ENCODE results near the gene SLC44A1.

SLC44A1 gene

DNA sequence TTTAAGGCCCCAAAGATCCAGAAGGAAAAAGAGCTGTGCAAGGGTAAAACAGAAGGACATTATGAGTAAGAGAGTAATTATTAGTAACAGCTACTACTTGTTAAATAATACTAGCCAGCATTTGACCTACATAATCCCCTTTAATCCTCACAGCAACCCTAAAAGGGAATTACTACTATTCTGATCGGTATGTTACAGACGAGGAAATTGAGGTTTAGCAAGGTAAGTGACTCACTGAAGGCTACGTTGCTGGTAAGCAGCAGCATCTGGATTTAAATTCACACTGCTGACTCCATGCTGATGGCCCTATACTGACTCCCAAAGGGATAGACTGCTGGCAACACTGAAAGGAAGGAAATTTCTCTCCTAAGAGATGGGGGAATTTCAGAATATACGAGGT lies 199.7 kb downstream of the SLC44A1 start:
- Histone ChIP-seq H3K4me1 (ENCODE audit: control insufficient read depth, insufficient read depth, low read length) (no peaks in the 10 kb centered on the region), H3K9ac (ENCODE audit: low read depth, low read length) (no peak overlapping the region), H3K27me3 (ENCODE audit: control insufficient read depth, insufficient read depth, low read length) (no peaks in the 10 kb centered on the region), H3K36me3 (ENCODE audit: control insufficient read depth, insufficient read depth, low read length) (no peaks in the 10 kb centered on the region), H3K4me3 (ENCODE audit: low read depth, low read length) (no peak overlapping the region), H3K9me3 (ENCODE audit: control insufficient read depth, insufficient read depth, low read length) (no peaks in the 10 kb centered on the region)

DNA sequence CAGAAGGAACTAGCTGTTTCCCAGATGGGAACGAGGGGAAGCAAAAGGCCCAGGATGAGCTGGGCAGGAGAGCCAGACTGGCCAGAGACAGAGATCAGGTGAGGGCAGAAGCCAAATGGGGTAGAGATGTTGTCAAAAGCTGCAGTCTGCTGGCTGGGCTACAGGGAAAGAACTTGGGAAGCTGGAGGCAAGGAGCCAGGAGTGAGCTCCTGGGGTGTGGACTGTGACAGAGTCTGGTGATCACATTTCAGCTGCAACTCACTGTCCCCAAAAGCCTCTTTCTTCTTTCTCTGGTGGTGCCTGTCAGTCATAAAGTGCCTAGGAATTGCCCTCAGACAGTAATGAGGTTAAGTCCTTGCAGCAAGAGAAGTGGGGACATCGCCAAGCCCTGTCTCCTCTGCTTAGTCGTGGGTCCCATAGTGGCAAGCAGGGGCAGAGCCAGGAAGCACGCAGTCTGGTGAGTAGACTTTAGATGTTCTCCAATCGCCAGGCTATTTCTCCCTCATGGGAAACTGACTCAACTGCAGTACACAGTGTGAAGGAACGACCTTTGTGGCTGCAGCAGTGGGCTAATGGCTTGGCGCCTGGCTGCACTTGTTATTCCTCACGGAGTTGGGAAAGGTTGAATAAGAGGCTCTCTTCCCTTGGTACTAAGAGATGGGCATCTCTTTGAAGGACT lies 200.9 kb downstream of the SLC44A1 start:
- no peaks in the 10 kb centered on the region for H3K9me3 ChIP-seq (ENCODE audit: control insufficient read depth, insufficient read depth, low read length)
- no peak overlapping the region for H3K9ac ChIP-seq (ENCODE audit: low read depth, low read length)
- H3K4me3 ChIP-seq (ENCODE audit: low read depth, low read length) = no peak overlapping the region
- H3K4me1 ChIP-seq (ENCODE audit: control insufficient read depth, insufficient read depth, low read length) = no peaks in the 10 kb centered on the region
- H3K36me3 ChIP-seq (ENCODE audit: control insufficient read depth, insufficient read depth, low read length) = no peaks in the 10 kb centered on the region
- H3K27me3 ChIP-seq (ENCODE audit: control insufficient read depth, insufficient read depth, low read length) = no peaks in the 10 kb centered on the region

- Histone ChIP-seq H3K36me3 (ENCODE audit: control insufficient read depth, insufficient read depth, low read length) (no peaks in the 10 kb centered on the region), H3K4me3 (ENCODE audit: low read depth, low read length) (peak overlapping the region; percentile 75), H3K4me1 (ENCODE audit: control insufficient read depth, insufficient read depth, low read length) (no peaks in the 10 kb centered on the region), H3K9me3 (ENCODE audit: control insufficient read depth, insufficient read depth, low read length) (no peaks in the 10 kb centered on the region), H3K27me3 (ENCODE audit: control insufficient read depth, insufficient read depth, low read length) (no peaks in the 10 kb centered on the region), H3K9ac (ENCODE audit: low read depth, low read length) (peak overlapping the region; percentile 26)
These were observed 202.9 kb downstream of the SLC44A1 start for GRCh38 chr9:105447386-105447813.

DNA sequence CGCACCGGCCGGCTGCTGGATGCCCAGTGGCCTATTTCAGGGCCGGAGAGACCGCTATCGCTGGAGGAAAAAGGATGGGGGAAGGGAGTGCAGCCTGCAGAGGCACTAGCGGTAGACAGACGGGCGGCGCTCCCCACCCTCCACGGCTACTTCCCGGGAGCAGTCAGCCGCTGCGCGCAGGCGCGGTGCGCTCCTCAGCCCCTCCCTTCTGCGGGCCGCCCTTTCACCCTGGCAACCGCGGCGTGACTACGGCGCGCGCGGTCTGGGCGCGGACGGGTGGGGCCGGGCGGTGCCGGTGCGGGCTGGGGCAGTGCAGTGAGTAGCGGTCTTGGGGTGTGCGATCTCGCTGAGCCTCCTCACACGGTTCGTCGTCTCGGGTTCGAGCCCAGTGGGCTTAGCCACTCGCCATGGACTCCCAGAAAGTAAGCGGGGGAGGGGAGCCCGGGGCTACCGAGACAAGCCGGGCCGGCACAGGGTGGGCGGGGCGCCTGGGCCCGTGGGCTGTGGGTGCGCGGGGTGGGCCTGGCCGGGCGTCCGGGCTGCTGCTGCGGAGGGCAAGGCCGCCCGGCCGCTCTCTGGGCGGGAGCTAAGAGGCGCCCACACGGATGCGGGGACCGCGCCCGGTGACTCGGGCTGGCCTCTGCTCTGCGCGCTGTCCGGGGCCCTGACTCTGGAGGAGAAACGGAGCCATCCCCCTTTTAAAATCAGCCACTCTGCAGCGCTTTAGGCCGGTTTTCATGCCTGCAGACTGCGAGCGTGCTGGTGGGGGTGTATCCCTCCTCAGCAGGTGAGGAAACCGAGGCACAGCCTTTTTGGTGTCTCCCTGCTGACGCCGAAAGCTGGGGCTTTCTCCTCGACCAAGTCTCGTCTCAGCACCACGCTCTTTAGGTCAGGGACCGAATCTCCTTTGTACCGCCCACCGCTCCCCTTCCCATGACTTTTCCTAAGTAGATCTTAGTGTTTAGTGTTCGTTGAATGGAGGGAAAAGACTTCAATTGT lies 203.7 kb downstream of the SLC44A1 start, which contains the start of gene FSD1L:
Gene FSD1L (plus strand): TSS at position 221 of the 999 bp plus-strand sequence. CDS start 187 bp downstream, at position 408.
- H3K9ac ChIP-seq (ENCODE audit: low read depth, low read length) = peak within 1 kb of the TSS; percentile 55
- H3K4me1 ChIP-seq (ENCODE audit: control insufficient read depth, insufficient read depth, low read length) = no peaks in the 10 kb centered on the region
- H3K27me3 ChIP-seq (ENCODE audit: control insufficient read depth, insufficient read depth, low read length) = no peaks in the 10 kb centered on the region
- peak within 1 kb of the TSS; percentile 75 for H3K4me3 ChIP-seq (ENCODE audit: low read depth, low read length)
- H3K9me3 ChIP-seq (ENCODE audit: control insufficient read depth, insufficient read depth, low read length) = no peaks in the 10 kb centered on the region
- no peaks in the 10 kb centered on the region for H3K36me3 ChIP-seq (ENCODE audit: control insufficient read depth, insufficient read depth, low read length)

- no peaks in the 10 kb centered on the region for H3K4me1 ChIP-seq (ENCODE audit: control insufficient read depth, insufficient read depth, low read length)
- H3K27me3 ChIP-seq (ENCODE audit: control insufficient read depth, insufficient read depth, low read length) = no peaks in the 10 kb centered on the region
- H3K9me3 ChIP-seq (ENCODE audit: control insufficient read depth, insufficient read depth, low read length) = no peaks in the 10 kb centered on the region
- H3K9ac ChIP-seq (ENCODE audit: low read depth, low read length) = no peak overlapping the region
- H3K36me3 ChIP-seq (ENCODE audit: control insufficient read depth, insufficient read depth, low read length) = no peaks in the 10 kb centered on the region
- H3K4me3 ChIP-seq (ENCODE audit: low read depth, low read length) = peak overlapping the region; percentile 75
These were observed 204.6 kb downstream of the SLC44A1 start for GRCh38 chr9:105449081-105449480.

- Histone ChIP-seq H3K36me3 (ENCODE audit: control insufficient read depth, insufficient read depth, low read length) (no peaks in the 10 kb centered on the region), H3K27me3 (ENCODE audit: control insufficient read depth, insufficient read depth, low read length) (no peaks in the 10 kb centered on the region), H3K4me1 (ENCODE audit: control insufficient read depth, insufficient read depth, low read length) (no peaks in the 10 kb centered on the region), H3K9ac (ENCODE audit: low read depth, low read length) (no peak overlapping the region), H3K9me3 (ENCODE audit: control insufficient read depth, insufficient read depth, low read length) (no peaks in the 10 kb centered on the region), H3K4me3 (ENCODE audit: low read depth, low read length) (no peak overlapping the region)
These were observed 207.7 kb downstream of the SLC44A1 start for GRCh38 chr9:105452185-105452584.

DNA sequence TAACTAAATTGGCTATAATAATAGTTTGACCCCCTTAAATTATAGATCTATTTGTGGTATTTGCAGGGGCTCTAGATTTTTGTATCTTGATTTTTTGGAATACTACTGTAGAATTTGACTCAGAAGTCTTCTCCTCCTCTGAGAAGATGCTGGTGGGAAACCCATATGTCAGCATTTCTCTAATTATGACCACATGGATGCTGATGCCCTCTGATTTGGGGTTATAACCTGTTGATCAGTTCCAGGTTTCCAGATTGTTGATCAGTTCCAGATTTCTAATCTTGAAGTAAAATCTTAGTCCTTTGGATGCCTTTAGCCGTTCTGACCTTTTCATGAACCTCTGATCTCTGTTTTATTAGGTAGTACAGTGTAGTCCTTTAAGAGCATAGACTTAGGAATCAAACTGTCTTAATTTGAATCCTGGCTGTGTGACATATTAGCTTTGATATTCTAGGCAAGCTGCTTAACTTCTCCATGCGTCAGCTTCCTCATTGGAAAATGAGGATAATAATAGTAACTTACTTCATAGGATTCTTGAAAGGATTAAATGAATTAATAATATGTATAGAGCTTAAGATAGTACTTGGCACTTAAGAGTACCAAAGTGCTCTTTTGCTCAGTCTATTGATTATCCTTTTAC lies 211.5 kb downstream of the SLC44A1 start:
- Histone ChIP-seq H3K36me3 (ENCODE audit: control insufficient read depth, insufficient read depth, low read length) (no peaks in the 10 kb centered on the region), H3K27me3 (ENCODE audit: control insufficient read depth, insufficient read depth, low read length) (no peaks in the 10 kb centered on the region), H3K4me1 (ENCODE audit: control insufficient read depth, insufficient read depth, low read length) (no peaks in the 10 kb centered on the region), H3K9ac (ENCODE audit: low read depth, low read length) (no peak overlapping the region), H3K9me3 (ENCODE audit: control insufficient read depth, insufficient read depth, low read length) (no peaks in the 10 kb centered on the region), H3K4me3 (ENCODE audit: low read depth, low read length) (no peak overlapping the region)

DNA sequence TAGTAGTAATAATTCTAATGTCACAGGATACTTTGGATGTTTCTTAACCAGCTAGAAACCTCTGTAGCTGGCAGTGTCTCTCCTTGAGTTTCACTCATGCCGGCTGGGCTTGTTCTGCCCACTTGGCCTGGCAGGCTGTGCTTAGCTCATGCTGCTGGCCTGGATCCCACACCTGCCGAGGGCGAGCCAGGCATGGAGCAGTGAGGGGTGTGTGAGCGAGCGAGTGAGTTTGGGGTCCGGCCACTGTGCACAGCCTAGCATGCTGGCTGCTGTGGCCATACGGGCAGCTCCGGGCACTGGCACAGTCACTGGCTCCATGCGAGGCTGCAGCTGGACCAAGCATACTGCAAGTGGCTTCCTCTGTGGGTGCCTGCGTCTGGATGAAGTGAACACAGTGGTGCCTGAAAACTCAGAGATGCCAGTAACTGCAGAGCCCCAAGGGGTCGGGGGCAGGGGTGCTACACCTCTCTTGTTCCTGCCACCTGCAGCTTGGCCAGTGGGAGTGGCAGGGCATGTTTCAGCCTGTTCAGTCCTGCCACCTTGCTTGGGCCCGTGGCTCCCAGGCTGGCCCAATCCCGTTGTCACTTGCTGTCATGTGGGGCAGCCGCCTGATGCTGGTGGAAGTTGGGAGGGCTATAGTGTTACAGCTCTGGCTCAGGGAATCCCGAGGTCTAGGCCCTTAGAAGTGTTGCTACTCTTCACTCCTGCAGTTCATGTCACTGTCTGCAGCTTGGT lies 213.3 kb downstream of the SLC44A1 start:
- no peaks in the 10 kb centered on the region for H3K27me3 ChIP-seq (ENCODE audit: control insufficient read depth, insufficient read depth, low read length)
- H3K4me1 ChIP-seq (ENCODE audit: control insufficient read depth, insufficient read depth, low read length) = no peaks in the 10 kb centered on the region
- H3K9me3 ChIP-seq (ENCODE audit: control insufficient read depth, insufficient read depth, low read length) = no peaks in the 10 kb centered on the region
- H3K9ac ChIP-seq (ENCODE audit: low read depth, low read length) = no peak overlapping the region
- no peak overlapping the region for H3K4me3 ChIP-seq (ENCODE audit: low read depth, low read length)
- no peaks in the 10 kb centered on the region for H3K36me3 ChIP-seq (ENCODE audit: control insufficient read depth, insufficient read depth, low read length)

- no peaks in the 10 kb centered on the region for H3K9me3 ChIP-seq (ENCODE audit: control insufficient read depth, insufficient read depth, low read length)
- no peak overlapping the region for H3K4me3 ChIP-seq (ENCODE audit: low read depth, low read length)
- no peak overlapping the region for H3K9ac ChIP-seq (ENCODE audit: low read depth, low read length)
- no peaks in the 10 kb centered on the region for H3K27me3 ChIP-seq (ENCODE audit: control insufficient read depth, insufficient read depth, low read length)
- no peaks in the 10 kb centered on the region for H3K4me1 ChIP-seq (ENCODE audit: control insufficient read depth, insufficient read depth, low read length)
- no peaks in the 10 kb centered on the region for H3K36me3 ChIP-seq (ENCODE audit: control insufficient read depth, insufficient read depth, low read length)
These were observed 214.0 kb downstream of the SLC44A1 start for GRCh38 chr9:105458404-105458803.

GRCh38 chr9:105459336-105459735 lies 214.9 kb downstream of the SLC44A1 start:
- Histone ChIP-seq H3K9me3 (ENCODE audit: control insufficient read depth, insufficient read depth, low read length) (no peaks in the 10 kb centered on the region), H3K4me1 (ENCODE audit: control insufficient read depth, insufficient read depth, low read length) (no peaks in the 10 kb centered on the region), H3K4me3 (ENCODE audit: low read depth, low read length) (no peak overlapping the region), H3K27me3 (ENCODE audit: control insufficient read depth, insufficient read depth, low read length) (no peaks in the 10 kb centered on the region), H3K9ac (ENCODE audit: low read depth, low read length) (no peak overlapping the region), H3K36me3 (ENCODE audit: control insufficient read depth, insufficient read depth, low read length) (no peaks in the 10 kb centered on the region)

DNA sequence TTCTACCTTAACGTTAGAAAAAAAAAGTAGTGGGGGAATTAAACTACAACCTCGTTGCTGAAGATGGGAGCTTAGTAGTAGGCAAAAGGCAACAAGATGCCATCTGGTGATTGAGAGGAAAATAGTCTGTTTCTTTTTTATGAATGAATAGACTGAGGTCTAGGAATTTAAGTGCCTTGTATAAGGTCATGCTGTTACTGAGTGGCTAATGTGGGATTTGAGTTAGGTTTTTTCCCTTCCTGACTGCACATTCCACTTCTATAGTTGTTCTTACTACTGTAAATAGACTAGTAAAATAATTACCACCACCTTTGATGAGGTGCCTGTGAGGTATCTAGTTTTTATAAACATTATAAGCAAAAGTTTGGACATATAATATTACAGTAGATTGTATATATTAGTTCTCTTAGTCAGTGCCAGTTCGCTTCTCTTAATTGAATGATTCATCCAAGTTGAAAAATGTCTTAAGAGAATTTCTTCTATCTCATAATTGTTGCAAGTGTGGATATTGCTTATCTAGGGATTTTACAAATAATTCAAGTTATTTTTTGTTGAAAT lies 222.5 kb downstream of the SLC44A1 start:
- Histone ChIP-seq H3K4me3 (ENCODE audit: low read depth, low read length) (no peak overlapping the region), H3K36me3 (ENCODE audit: control insufficient read depth, insufficient read depth, low read length) (no peaks in the 10 kb centered on the region)

More for the DNA sequence above, 222.5 kb downstream of the SLC44A1 start:
- H3K9me3 ChIP-seq (ENCODE audit: control insufficient read depth, insufficient read depth, low read length) = no peaks in the 10 kb centered on the region
- H3K4me1 ChIP-seq (ENCODE audit: control insufficient read depth, insufficient read depth, low read length) = no peaks in the 10 kb centered on the region
- no peak overlapping the region for H3K9ac ChIP-seq (ENCODE audit: low read depth, low read length)
- H3K27me3 ChIP-seq (ENCODE audit: control insufficient read depth, insufficient read depth, low read length) = no peaks in the 10 kb centered on the region
